IPS-18c (cell line): ENCODE data around the gene NCOR1.

ENCODE experiments used
- H3K4me3 ChIP-seq: 2 replicates; pipeline ENCODE4 v1.7.0; 2013; ENCODE audit warnings: low read depth, mild to moderate bottlenecking, low read length, moderate library complexity; ENCODE audit not compliant: insufficient read depth
- H3K9me3 ChIP-seq: one replicate; pipeline ENCODE4 v1.6.1; 2013; ENCODE audit warnings: mild to moderate bottlenecking, low read length, moderate library complexity; ENCODE audit not compliant: control insufficient read depth, insufficient read depth

Gene NCOR1

DNA sequence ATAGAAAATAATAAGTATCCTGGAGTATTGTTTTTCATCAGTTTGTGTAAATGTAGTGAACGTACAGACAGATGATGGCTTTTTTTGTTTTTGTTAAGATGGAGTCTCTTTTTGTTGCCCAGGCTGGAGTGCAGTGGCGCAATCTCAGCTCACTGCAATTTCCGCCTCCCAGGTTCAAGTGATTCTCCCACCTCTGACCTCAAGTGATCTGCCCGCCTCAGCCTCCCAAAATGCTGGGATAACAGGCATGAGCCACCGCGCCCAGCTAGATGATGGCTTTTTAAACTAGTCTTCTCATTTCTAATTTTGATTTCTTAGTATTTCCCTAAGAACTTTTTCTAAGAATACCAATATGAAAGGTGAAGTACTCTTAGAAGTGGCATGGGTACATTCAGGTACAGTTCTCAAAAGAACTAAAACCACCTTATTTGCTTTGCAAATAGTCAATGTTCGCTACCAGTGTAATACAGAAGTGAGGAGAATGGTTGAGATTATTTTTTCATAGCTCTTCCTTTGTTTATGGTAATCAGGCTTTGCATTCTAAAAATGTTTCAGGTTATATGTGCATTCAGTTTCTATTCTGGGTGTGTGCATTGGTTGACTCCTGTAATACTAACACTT is 181.5 kb downstream of the NCOR1 start:
- no peak overlapping the region for H3K4me3 ChIP-seq
- H3K9me3 ChIP-seq, result no peaks in the 10 kb centered on the region

GRCh38 chr17:16027708-16028584 is 187.4 kb downstream of the NCOR1 start:
- no peaks in the 10 kb centered on the region for H3K9me3 ChIP-seq
- no peak overlapping the region for H3K4me3 ChIP-seq

DNA sequence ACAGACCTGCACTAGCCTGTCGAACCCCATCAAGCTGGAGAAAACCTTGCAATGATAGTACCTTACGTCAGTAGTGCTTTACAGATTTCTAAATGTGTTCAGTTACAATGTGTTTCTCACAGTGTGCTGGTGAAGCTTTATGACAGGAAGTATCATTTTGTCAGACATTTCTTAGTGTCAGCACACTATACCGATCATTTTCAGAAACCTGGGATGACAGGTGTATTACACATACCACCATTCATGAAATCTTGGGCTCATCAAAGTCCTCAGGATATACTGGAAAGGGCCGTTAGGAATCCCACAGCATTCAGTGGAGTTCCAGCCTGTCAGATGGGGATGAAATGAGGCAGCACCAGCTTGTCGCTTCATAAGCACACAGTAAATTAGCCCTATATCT is 188.4 kb downstream of the NCOR1 start:
- no peak overlapping the region for H3K4me3 ChIP-seq

GRCh38 chr17:16025202-16025601 is 190.1 kb downstream of the NCOR1 start:
- no peaks in the 10 kb centered on the region for H3K9me3 ChIP-seq
- no peak overlapping the region for H3K4me3 ChIP-seq

More for the DNA sequence above, 188.4 kb downstream of the NCOR1 start:
- no peaks in the 10 kb centered on the region for H3K9me3 ChIP-seq

DNA sequence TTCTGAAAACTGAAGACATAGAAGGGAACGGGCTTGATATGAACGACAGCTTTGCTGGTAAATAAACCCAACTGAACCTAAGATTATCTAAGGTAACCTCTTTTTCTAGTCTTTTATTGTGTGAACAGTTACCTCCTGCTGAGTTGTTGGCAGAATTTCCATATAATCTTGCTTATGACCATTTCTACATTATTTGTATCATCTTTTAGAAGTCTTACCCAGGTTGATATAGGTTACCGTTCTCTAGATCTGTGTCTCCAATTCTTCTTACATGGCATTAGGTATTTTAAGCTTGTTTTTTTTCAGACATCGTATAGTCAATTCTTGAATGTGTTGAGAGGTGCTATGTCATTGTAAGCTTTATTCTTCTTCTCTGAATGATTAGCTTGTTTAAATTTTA is 191.5 kb downstream of the NCOR1 start:
- Histone ChIP-seq H3K4me3 (no peak overlapping the region), H3K9me3 (no peaks in the 10 kb centered on the region)

- Histone ChIP-seq H3K9me3 (no peaks in the 10 kb centered on the region), H3K4me3 (no peak overlapping the region)
These were observed 196.0 kb downstream of the NCOR1 start for GRCh38 chr17:16019347-16019746.

- no peak overlapping the region for H3K4me3 ChIP-seq
- H3K9me3 ChIP-seq, result no peaks in the 10 kb centered on the region
These were observed 201.4 kb downstream of the NCOR1 start for GRCh38 chr17:16013943-16014407.

GRCh38 chr17:16007439-16007838 is 207.9 kb downstream of the NCOR1 start:
- Histone ChIP-seq H3K9me3 (no peaks in the 10 kb centered on the region), H3K4me3 (no peak overlapping the region)

GRCh38 chr17:16005636-16006035 is 209.7 kb downstream of the NCOR1 start:
- Histone ChIP-seq H3K4me3 (no peak overlapping the region), H3K9me3 (no peaks in the 10 kb centered on the region)

- Histone ChIP-seq H3K9me3 (no peaks in the 10 kb centered on the region), H3K4me3 (no peak overlapping the region)
These were observed 211.5 kb downstream of the NCOR1 start for GRCh38 chr17:16003841-16004240.

- H3K4me3 ChIP-seq, result no peak overlapping the region
- no peaks in the 10 kb centered on the region for H3K9me3 ChIP-seq
These were observed 212.6 kb downstream of the NCOR1 start for GRCh38 chr17:16002708-16003260.

DNA sequence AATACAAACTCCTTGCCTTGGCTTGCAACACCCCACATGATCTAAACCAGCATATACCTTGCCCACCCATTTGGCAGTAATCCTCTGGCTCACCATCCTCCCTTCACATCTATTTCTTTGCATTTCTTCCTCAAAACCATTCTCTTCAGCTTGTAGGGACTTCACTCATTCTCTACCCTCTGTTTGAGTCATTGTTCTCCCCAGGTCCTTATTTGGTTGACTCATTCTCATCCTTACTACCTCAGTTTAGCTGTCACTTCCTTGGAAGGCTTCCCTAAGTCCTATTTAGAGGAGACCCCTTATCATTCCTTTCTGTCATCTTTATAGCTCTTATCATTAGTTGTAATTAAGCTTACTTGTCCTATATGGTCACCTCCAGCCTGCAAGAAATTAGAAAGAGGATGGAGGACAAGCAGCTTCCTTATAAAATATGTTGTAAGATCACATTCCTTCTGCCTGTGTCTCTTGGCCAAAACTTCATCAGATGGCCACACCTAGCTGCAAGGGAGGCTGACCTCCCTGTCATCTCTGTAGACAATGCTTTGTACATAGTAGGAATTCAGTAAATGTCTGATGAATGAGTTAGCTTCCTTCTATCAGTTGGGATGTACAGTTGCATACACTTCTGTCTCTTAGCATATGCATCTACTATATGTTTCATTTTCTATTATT is 214.0 kb downstream of the NCOR1 start:
- Histone ChIP-seq H3K4me3 (peak overlapping the region; percentile 92; the same call in 1 of the 2 replicates), H3K9me3 (no peaks in the 10 kb centered on the region)

- H3K9me3 ChIP-seq, result no peaks in the 10 kb centered on the region
- peak overlapping the region; percentile 92 for H3K4me3 ChIP-seq
These were observed 215.1 kb downstream of the NCOR1 start for GRCh38 chr17:15999974-16000827.

DNA sequence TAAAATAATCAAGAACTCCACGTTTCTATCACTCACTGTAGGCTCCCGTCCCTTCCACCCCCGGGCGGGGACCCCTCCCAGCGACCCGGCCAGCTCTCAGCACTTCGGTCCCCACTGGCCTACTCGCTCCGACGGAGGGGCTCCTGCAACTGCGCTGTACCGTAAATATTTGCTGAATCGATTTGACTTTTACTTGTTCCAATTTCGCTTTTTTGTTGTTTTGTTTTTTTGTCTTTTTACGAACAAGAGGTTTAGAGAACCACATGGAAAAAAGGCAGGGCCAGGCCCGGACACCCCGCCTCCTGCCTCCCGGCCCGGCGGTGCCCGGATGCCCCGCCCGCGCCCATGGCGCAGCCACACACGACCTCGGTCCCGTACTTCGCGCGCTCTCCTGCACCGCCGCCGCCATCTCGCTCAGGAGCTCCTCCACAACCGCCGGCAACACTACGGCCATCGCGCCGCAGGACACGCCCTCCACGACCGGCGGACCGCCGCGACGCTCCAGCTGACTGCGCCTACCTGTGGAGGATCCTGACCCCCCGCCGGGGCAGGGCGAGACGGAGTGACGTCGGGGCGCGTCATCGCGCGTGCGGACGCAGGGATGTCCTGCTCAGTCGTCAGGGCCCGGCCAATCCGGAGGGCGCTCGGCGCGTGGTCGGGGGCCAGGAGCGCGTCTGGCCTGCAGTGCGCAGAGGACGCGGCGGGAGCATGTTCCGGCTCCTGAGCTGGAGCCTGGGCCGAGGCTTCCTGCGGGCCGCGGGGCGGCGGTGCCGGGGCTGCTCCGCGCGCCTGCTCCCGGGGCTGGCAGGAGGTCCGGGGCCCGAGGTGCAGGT is 216.0 kb downstream of the NCOR1 start, which contains the start of the genes TTC19 and ZSWIM7:
Gene TTC19 (plus strand): TSS at position 684 of the 833 bp plus-strand sequence. CDS start 25 bp downstream, at position 709.
Gene ZSWIM7 (minus strand): TSS at position 564 of the 833 bp plus-strand sequence. CDS start 110 bp downstream, at position 454.
- Histone ChIP-seq H3K4me3 (peak within 1 kb of the TSS; percentile 92), H3K9me3 (no peaks in the 10 kb centered on the region)

DNA sequence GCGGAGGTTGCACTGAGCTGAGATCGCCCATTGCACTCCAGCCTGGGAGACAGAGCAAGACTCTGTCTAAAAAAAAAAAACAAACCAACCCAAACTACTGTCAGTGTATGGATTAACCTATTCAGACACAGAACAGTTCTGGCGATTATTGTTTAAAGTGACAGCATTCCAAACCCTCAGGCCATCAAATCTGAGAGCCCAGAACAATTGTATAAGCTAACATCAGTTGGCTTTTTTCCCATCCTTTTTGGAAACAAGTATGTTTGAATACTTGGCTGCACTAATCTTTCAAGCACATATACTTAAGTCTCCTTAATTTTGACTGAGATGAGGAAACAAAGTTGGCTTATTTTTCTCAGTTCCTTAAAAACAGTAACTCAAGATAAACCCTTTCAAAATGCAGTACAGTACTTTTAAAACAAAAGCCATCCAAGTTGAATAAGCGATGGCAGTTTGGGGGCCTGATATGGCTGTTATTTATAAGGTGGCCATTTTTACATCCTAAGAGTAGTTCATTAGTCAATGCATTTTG is 217.2 kb downstream of the NCOR1 start:
- Histone ChIP-seq H3K4me3 (no peak overlapping the region), H3K9me3 (no peaks in the 10 kb centered on the region)
